Left colon (tissue), 2 donors: Measurements from ENCODE around the gene FAM228A. TPM values are rescaled to one million over a fixed set of nuclear protein-coding genes. Genes with fewer than 3 reads are reported as not detected.

ENCODE experiments used
- ATAC-seq: fragments of 200-7000 bp; cut with Tn5 transposase; one replicate; pipeline ENCODE4 v1.9.1; 2020; ENCODE audit warnings: mild to moderate bottlenecking, moderate library complexity
- DNase-seq, 2 donors: peaks; one replicate each; pipeline ENCODE4 v3.0.0-alpha.2; 2020
- intact Hi-C, 2 donors: fragments of 100-400 bp; cut with DNase I in 1 of 2; cut with micrococcal nuclease in 1 of 2; formaldehyde crosslinking; loops; one replicate each; pipeline versions ENCODE4 v1.11.2 to v1.14.0; 2022; cut with DNase I, micrococcal nuclease
- total RNA-seq, 2 donors: library from RNA; stranded (reverse); fragmentation: NEBNext Ultra II Directional; extraction: Animal tissue kit (Norgen Biotek cat#: 25700); gene quantifications; one replicate each; pipeline ENCODE4 v1.2.1, GENCODE V29; 2021
- donor health status: DM: no; HTN: no; CAD: no.
- donor health status: DM: yes; HTN: yes; CAD: no.

FAM228A gene
- total RNA-seq, 2 donors from 2014 or later, result not detected

DNA sequence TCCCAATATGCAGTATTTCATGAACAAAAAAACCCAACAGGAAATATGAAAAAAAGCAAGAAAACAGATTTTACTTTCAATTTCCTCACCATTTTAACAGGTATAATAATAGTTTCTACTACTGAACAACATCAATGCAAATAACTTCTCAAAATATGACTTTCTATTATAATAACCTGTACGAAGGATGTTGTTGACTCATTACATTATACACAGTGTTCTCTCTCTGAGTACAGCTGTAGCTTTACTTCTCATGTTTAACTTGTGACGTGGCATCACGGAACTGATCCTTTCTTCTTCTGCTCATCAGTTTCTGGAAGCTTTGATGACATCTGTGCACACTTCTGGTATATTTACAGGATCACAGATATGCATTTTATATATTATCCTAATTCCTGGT is 40.0 kb downstream of the FAM228A start:
- DNase-seq (no peak), ATAC-seq (no peak)
- intact Hi-C loops, result loop anchor here in 1 of 2 donors (10.0 kb wide), 1 partner anchor 170 kb away; no protein-coding TSS in a partner anchor

GRCh38 chr2:24220554-24221291 is 45.9 kb downstream of the FAM228A start:
- intact Hi-C loops, result no loop called here
- no peak for ATAC-seq
- DNase-seq, result no peak

- intact Hi-C loops, result no loop called here
- ATAC-seq (no peak), DNase-seq (no peak)
Measured at GRCh38 chr2:24221343-24222050, 46.6 kb downstream of the FAM228A start.

DNA sequence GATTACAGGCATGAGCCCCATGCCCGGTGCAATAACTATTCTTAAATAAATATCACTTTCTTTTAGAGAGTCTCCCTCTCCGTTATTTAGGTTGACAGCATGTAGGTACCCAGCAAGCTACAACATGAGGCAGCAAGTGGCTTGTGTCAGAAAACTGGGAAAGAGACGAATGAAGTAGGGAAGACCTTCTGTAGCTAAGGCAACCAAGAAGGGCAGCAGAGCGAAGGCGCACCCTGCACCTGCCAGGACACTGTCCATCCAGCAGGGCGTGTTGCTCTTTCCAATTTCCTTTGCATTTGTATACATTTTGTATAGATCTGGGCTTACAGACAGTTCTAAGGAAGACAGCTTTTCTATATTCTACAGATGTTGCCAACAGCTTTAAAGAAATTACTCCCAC is 48.1 kb downstream of the FAM228A start:
- no peak for ATAC-seq
- DNase-seq, result no peak
- intact Hi-C loops, result no loop called here

DNA sequence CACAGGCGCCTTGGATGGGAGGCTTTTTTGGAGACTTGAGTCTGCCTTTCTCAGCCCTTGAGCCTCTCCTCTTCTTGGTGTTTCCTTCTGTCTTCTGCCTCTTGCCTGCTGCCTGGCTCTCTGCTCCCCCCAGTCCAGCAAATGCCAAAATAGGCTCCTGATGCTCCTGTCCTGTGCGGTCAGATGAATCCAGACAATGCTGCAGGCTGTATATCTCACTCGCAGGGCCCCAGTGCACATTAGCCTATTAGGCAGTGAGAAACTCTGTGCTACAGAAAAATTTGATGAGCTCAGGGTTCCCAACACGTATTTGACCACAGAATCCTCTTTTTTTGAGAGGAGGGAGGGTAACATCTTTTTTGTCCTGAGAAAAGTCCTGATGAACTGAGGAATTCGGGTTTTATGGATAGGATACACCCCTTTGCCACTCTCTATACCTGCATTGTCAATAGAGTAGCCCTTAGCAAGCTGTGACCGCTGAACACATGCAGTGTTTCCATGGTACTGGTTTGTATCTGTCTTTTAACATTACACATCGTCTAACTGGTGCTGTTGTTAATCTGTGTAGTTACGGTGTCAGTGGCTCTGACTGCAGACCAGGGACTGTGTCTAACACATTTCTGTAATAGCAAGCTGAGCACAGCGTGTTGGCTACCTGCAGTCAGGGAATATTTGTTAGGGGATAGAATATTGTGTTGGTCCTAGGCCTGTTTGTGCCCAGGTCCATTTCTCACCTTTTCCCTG is 50.8 kb downstream of the FAM228A start:
- no peak for ATAC-seq
- intact Hi-C loops, result no loop called here
- no peak for DNase-seq

DNA sequence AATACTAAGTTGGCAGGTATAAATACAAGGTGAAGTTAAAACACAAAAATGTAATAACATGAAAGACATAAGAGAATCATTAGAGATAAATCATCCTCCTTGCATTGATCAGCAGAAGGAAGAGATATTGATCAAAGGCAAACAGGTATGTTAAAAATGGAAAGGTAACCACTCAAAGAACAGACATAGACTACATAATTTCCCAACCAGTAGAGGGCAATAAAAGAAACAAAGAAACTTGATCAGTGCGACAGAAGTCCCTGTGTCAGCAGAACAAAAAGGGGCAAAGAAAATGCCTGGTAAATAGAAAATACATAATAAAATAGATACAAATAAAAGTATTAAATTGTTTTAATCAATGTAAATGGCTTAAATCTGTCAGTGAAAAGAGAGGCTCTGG is 53.6 kb downstream of the FAM228A start:
- ATAC-seq (no peak), DNase-seq (no peak)

DNA sequence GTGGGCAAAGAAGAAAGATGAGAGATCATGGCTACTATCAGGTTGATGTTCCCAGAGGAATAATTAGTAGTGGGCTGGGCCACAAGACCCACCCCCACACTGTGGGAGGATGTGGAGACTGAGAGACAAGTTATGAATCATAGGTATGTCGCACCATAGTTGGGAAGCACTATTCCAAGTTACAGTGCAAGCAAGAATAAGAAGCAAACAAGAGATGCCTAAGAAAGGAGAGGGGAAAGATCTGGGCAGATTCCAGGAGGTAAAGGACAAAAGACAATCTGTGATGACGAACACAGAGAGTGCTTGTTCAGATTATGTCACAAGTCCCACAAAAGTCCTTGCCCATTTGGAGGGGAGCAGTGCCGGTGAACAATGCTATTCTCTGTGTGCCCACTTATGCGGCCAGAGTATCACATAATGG is 56.6 kb downstream of the FAM228A start:
- intact Hi-C loops, result no loop called here
- no peak for DNase-seq
- ATAC-seq, result no peak

More for the DNA sequence above, 53.6 kb downstream of the FAM228A start:
- intact Hi-C loops, result no loop called here

DNA sequence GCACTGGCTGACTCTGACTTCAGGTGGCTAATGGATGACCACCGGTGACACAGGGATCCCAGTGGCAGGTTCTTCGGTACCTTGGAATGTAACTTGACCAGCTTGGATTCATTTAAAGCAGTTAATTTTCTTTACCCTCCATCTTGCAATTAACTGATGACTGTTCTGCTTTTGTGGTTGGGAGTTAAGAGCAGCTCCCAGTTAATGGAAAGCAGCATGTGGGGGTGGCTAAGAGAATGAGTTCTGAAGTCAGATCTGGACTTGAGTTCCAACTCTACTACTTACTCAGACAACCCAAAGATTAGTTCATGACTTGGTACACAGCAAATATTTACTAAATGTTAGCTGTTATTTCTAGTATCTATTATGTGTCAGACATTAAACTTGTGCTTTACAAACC is 58.5 kb downstream of the FAM228A start:
- intact Hi-C loops, result no loop called here
- no peak for ATAC-seq

DNA sequence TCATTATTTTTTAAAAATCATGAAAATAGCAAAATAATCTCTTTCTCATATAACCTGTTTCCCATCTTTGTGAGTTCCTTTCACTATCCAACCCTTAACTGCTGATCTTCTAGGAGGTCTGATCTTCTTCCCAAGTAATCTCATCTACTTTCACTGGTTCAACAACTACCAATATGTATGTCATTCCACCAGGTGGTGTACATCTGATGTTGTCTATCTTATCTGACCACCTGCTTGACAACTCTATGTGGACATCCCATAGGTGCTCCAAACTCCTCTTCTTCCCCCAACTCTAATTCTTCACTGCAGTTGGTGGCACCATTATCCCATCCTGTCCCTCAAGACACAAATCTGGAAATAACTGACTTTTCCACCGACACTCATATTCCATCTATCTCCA is 62.5 kb downstream of the FAM228A start:
- ATAC-seq (no peak), DNase-seq (no peak)
- intact Hi-C loops, result no loop called here

More for the DNA sequence above, 58.5 kb downstream of the FAM228A start:
- DNase-seq, result no peak

GRCh38 chr2:24238158-24238557 is 63.3 kb downstream of the FAM228A start:
- DNase-seq, result no peak
- ATAC-seq, result no peak
- intact Hi-C loops, result no loop called here

DNA sequence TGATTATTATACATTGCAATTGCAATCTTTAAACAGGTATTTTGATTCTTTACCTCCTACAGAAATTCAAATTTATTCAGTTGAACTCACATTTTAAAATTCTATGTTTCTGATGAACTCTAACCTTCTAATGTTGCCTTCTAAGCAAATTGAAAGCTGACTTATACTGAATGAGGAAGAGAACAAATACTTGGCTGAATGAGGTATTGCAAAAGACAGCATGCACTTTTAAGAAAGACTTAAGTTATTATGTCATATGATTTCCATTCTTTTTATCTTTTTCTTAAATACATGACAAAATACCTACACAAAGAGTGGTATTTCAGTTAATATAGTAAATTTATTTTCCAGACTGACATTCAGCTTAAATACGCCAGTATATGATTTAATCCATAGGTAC is 64.7 kb downstream of the FAM228A start:
- intact Hi-C loops, result no loop called here
- ATAC-seq (no peak), DNase-seq (no peak)

Other genes with a start within 250 kb of the FAM228A start
- 10 to 100 TPM; 23.3 to 33.0 TPM for gene ATAD2B, start 247.9 kb upstream of the FAM228A start, total RNA-seq
- gene UBXN2A, start 234.6 kb upstream of the FAM228A start, total RNA-seq, result 10 to 100 TPM; 15.6 to 15.8 TPM
- gene MFSD2B, start 165.0 kb upstream of the FAM228A start, total RNA-seq, result under 1 TPM in 1 of 2 donors, not detected in 1; 0.09 TPM
- gene WDCP, start 127.7 kb upstream of the FAM228A start, total RNA-seq, result 1 to 10 TPM; 3.2 to 4.2 TPM
- 10 to 100 TPM; 16.5 to 22.3 TPM for gene FKBP1B, start 125.3 kb upstream of the FAM228A start, total RNA-seq
- gene SF3B6, start 98.7 kb upstream of the FAM228A start, total RNA-seq, result 10 to 100 TPM; 85.0 to 85.3 TPM
- gene TP53I3, start 90.2 kb upstream of the FAM228A start, total RNA-seq, result 100 to 1,000 TPM in 1 of 2 donors, 10 to 100 TPM in 1; 91.7 to 109 TPM
- gene PFN4, start 51.7 kb upstream of the FAM228A start, total RNA-seq, result not detected
- gene FAM228B, start 51.6 kb upstream of the FAM228A start, total RNA-seq, result 10 to 100 TPM in 1 of 2 donors, 1 to 10 TPM in 1; 7.4 to 10.1 TPM
- gene ITSN2, start 185.5 kb downstream of the FAM228A start, total RNA-seq, result 10 to 100 TPM; 52.6 to 54.6 TPM